Spleen (tissue), 7 donors: ENCODE data around the gene RTBDN.
A peak's percentile ranks its signal among the peaks of the same experiment; 100 is the strongest.

Experiments
- POLR2A ChIP-seq, 3 donors: fragments of 450-650 bp; IDR thresholded peaks; one replicate each; pipeline ENCODE4 v1.5.1; 2017; ENCODE audit warnings: antibody characterized with exemption in 3 of 3, mild to moderate bottlenecking in 1 of 3
- TF ChIP-seq, protein P1 (sequence below), 11 experiments: fragments of 200-600 bp in 7 of 11; fragments of 450-650 bp in 4 of 11; sonication (generic) in 4 of 11; IDR thresholded peaks in 8 of 11; conservative IDR thresholded peaks in 3 of 11; 1 replicate in 7 of 11; 2 replicates in 4 of 11; pipeline versions ENCODE4 v1.4.0 to v1.8.0; 2016 to 2021; ENCODE audit warnings: antibody characterized with exemption in 11 of 11, inconsistent platforms in 4 of 11, mild to moderate bottlenecking in 1 of 11
- donor health status: DM: no; HTN: no; CAD: no; lungs with moderate emphysema.
- donor health status: DM: no; HTN: no; CAD: no.
- donor health status: DM: no; HTN: no; CAD: no.

- TF ChIP-seq, protein P1, sequence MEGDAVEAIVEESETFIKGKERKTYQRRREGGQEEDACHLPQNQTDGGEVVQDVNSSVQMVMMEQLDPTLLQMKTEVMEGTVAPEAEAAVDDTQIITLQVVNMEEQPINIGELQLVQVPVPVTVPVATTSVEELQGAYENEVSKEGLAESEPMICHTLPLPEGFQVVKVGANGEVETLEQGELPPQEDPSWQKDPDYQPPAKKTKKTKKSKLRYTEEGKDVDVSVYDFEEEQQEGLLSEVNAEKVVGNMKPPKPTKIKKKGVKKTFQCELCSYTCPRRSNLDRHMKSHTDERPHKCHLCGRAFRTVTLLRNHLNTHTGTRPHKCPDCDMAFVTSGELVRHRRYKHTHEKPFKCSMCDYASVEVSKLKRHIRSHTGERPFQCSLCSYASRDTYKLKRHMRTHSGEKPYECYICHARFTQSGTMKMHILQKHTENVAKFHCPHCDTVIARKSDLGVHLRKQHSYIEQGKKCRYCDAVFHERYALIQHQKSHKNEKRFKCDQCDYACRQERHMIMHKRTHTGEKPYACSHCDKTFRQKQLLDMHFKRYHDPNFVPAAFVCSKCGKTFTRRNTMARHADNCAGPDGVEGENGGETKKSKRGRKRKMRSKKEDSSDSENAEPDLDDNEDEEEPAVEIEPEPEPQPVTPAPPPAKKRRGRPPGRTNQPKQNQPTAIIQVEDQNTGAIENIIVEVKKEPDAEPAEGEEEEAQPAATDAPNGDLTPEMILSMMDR (IDR thresholded peaks at IDR 0.05 in 8 of 11, conservative IDR thresholded peaks at IDR 0.05 in 3 of 11): peak; percentile 91 to 100 (median 96)
- TF ChIP-seq POLR2A (IDR thresholded peaks at IDR 0.05): no peak
Observed at GRCh38 chr19:12796146-12797071, 38.0 kb downstream of the RTBDN start.
